Activated CD4-positive, alpha-beta T cell treated with anti-CD3 and anti-CD28 coated beads, Interleukin-10, Interleukin-2, amounts not matched to agents 100 ng/mL and 50 ng/mL, durations not matched to agents 16 hours and 8 hours (primary cell): ENCODE measurements around the gene MAPKAP1.

Source experiments
- DNase-seq: peaks from one replicate; pipeline ENCODE4 v3.0.0-alpha.2; 2020

The MAPKAP1 gene

DNA sequence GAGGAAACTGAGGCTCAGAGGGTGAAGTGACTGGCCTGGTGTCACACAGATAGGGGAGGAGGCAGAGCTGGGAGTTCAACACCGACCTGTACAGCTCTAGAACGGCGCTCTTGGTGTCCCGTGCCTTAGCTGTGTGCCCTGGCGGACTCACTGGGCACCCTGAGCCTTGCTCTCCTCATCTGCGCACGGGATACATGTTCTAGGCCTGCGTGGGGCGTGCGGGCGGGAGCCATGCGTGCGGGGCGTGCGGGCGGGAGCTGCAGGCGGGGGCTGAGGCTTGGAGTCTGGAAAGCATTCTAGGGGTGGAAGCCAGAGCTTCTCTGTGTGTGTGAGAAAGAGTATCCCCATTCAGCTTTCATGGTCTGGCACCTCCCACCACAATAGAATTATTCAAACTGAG lies 280.1 kb downstream of the MAPKAP1 start:
- no peak for DNase-seq

DNA sequence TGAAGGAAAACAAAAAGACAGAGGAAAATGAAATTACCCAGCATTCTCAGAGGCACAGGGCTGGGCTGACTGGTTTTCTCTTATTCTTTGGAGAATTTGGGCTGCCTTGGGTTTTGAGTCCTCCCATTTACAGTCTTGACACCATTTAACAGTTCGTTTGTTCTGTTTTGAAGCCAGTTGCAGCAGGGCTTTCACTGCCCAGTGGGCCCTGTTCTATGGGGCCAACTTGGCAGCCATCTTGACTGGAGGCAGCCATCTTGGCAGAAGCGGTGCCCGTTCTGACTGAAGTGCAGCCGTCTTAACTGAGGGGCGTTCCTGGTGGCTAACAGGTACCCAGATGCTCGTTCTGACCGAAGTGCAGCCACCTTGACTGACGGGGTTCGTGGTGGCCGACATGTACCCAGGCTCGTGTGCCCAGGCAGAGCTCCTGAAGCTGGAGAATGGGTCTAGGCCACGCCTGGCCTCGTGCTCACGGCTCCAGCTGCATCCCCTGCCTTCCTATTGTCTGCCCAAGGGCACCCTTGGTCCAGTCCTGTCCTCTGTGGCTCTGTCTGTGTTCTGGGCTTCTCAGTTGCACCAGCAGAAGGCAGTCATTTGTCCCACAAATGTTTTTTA lies 281.0 kb downstream of the MAPKAP1 start:
- no peak for DNase-seq

DNA sequence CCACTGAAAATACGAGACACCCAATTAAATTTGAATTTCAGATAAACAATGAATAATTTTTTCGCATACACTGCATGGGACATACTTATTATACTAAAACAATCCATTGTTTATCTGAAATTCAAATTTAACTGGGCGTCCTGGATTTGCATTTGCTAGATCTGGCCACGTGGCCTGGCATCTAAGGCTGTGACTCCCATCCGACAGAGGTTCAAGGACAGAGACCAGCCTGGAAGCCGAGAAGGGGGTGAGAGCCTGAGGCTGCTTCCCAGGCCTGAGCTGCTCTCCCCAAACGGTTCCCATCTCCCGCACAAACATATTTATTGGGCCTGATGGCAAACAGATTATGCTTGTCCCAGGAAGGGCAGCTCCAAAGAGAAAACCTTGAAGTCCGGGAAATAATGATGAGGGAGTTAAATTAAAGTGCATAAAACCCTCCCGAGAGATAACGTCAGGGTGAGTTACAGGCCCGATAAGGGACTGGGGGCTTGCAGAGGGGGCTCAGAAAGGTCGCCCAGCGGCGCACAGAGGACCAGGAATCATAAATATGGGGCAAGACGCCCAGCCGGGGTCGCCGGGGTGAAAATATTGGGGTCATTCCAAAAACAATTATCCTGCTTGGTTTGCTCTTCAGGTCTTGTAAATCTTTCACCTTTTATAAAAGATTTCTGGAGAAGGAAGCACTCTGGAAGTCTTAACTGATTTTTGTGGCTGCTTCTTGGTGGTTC lies 281.7 kb downstream of the MAPKAP1 start:
- no peak for DNase-seq

DNA sequence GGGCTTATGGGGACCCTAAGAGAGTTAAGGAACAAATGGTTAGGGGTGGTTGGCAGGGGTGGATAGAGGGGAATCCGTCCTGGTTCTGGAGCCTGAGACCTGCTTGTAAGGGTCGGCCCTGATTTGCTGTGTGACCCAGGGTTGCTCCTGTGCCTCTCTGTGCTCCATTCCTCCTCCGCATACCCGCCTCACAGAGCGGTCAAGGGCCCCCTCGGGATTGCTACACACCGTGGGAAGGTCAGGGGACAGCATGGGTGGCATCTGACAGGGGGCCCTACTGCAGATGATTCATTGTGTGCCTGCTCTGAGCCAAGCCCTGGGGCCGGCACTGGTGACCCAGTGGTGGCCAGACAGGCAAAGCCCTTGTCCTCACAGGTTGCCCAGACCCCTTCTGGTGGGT lies 283.0 kb downstream of the MAPKAP1 start:
- DNase-seq = no peak

DNA sequence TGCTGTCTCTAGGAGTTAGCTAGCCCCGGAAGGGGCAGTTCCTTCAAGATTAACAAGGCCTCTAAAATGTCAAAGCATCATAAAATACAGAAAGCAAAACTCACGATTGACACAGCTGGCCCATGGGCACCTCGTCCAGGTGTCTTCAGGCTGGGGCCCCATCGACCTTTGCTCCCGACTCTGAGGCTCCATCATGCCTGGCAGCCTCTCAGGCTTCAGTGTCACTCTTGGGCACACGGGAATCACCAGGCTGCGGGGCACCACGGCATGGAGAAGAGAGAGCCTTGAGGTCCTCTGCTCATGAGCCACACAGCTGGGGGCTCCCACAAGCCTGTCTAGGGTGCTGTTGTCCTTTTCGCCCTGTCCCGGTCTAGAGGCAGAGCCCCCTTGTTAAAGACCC lies 284.2 kb downstream of the MAPKAP1 start:
- DNase-seq = no peak

DNA sequence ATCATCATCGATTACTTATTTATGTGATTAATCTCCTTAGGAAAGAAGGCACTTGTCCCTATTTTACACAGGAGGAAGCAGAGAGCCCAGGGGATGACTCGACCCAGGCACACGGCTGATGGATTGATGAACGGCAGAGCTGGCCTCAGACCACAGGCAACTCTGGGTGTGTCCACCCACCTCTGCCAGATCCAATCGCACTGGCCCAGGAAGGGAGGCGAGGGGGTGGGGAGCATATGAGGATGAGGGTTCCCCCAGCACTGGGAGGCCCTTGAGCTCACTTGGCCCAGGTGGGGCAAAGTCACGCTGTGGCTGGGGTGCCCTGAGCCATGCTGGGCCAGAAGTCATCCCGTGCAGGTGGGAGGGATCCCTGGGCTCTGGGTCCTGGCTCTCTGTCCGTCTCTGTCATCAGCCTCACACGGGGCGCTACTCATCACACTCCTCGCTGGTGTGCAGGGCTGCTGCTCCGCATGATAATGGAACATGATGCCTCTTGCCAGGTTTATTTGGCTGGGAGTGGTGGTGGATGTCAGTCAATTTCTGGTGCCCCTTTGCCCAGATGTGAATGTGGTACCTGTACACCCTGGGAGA lies 285.3 kb downstream of the MAPKAP1 start:
- DNase-seq = no peak

DNA sequence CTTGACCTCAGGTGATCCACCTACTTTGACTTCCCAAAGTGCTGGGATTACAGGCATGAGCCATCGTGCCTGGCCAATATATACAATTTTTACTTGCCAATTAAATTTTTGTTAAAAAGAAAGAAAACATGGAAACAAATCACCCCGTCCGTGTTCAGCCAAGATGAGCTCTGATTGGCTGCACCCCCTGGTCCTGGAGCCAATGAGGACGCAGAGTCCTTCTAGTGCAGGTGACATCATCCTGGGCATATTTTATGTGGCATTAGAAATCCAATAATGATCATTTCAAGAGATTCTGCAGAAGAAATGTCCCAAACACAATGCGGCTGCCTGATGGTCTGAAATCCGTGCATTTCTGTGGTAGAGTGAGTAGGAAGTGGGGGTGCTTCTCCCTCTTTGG lies 285.8 kb downstream of the MAPKAP1 start:
- DNase-seq = no peak

DNA sequence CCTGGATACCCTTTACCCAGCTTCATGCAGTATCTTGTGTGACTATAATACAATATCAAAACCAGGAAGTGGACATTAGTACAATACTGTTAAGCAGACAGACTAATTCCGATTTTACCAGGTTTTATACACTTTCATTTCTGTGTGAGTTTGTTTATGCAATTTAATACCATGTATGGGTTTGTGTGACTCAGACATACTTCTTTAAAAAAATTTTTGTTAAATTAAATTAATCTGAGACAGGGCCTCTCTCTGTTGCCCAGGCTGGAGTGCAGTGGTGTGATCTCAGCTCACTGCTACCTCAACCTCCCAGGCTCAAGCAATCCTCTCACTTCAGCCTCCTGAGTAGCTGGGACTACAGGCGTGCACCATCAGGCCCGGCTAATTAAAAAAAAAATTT lies 288.6 kb downstream of the MAPKAP1 start:
- no peak for DNase-seq

DNA sequence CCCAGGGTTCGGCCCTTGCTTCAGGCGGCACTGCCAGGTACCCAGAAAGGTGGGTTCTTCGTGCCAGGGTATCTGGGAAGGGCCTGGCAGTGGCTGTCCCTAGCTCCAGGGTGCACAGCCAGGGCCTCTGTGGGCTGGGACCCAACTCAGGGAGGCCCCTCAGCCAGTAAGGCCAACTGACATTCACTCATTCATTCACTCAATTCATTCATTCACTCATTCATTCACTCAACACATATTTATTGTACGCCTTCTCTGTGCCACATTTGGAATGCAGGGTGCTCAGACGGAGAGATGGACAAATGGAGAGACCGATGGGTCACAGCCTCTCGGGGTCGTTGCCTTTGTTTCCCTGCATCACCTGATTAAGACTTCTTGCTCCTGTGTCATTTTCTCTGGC lies 290.5 kb downstream of the MAPKAP1 start:
- DNase-seq = no peak

DNA sequence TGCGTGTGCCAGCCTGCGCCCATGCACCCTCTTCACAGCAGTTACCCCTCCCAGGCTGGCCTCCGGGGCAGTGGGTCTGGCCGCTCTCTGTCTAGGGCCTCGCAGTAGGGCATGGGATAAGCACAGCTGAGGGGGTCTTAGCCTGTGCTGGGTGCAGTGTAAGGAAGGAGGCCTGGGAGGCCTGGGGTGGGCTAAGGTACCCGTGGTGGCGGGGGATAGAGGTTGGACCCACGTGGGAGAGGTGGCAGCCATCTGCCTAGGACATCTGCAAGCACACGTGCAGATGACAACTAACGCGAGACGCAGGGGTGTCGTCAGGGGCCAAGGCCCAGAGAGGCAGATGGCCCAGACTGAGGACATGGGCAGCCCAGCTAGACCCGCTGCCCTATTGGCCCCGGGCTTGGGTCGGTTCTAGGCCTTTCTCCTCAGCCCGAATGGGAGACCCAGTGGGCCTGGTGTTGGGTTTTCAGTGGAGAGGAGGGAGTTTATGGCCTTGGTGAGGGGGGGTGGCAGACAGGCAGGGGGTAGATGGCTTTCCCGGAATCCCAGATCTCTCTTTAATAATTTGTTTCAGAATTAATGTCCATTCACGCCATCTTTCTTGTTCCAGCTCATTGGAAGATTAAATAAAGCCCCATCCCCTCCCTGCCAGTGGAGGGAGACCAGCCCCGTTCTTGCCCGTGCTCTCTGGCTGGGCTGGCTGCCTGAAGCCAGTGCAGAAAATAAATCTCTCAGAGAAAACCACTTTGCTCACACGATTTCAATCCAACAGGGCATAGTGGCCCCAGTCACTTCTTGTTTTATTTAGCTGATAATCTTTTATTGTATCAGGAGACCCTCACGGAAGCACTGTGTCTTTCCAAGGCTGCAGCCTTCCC lies 291.2 kb downstream of the MAPKAP1 start:
- DNase-seq = no peak

DNA sequence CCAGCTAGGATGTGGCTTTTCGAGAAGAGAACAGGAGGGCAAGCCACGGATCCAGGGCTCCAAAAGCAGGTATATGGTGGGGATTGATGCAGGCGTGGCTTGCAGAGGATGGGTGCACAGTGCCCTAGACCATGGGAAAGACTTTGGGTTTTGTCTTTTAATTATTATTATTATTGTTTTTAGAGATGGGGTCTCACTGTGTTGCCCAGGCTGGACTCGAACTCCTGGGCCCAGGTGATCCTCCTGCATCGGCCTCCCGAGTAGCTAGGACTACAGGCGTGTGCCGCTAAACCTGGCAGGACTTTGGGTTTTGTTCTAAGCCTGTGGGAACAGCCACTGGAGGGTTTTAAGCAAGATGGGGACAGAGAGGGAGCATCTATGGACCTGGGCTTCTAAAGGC lies 293.4 kb downstream of the MAPKAP1 start:
- DNase-seq = no peak

DNA sequence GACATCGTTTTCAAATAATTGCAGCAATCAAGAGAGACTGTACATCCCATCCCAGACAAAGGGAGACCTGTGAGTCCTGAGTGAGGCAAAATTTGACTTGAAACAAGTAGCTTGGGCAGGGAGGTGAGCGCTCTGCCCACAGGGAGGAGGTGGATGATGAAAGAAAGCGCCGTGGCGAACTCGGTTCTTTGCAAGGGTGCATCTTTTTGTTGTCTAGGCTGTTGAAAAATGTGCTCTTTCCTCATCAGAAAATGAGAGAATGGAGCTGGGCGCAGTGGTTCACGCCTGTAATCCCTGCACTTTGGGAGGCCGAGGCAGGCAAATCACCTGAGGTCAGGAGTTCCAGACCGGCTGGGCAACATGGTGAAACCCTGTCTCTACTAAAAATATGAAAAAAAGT lies 294.8 kb downstream of the MAPKAP1 start:
- no peak for DNase-seq

DNA sequence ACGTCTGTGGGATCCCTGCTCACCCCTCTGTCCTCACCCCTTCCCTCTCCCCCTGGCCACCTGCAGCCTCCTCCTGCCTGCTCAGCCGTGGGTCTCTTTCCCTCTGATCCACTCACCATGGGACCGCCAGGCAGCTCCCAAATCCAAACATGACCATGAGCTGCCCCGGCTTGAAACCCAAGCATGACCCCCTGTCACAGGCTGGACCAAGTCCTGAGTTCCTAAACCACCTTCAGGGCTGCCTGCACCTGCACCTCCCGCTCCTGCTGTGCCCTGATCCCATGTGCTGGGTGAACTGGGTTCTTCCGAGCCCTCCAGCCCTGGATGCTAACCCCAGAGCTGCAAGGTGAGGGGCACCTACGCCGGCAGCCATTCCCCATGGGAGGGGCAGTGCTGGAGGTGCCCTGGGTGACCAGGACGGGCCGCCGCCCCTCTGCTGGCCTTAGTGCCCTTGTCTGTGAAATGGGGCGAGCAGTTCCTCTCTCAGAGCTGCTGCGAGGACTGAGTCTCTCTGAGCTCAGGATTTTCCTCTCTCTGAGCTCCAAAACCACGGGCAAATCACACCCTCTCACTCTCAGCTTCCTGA lies 295.7 kb downstream of the MAPKAP1 start:
- DNase-seq = no peak

DNA sequence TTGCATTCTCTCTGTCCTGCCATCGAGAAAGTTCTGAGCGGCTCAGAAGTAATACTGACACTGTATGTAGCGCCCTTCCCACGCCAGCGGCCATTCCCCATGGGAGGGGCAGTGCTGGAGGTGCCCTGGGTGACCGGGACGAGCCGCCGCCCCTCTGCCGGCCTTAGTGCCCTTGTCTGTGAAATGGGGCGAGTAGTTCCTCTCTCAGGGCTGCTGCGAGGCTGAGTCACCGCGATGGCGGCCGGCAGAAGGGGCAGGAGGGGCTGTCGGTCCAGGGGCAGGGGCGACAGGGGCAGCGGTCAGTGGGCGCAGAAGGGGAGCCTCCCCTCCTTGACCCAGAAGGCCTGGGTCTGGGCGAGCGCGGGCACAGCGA lies 296.5 kb downstream of the MAPKAP1 start:
- no peak for DNase-seq

DNA sequence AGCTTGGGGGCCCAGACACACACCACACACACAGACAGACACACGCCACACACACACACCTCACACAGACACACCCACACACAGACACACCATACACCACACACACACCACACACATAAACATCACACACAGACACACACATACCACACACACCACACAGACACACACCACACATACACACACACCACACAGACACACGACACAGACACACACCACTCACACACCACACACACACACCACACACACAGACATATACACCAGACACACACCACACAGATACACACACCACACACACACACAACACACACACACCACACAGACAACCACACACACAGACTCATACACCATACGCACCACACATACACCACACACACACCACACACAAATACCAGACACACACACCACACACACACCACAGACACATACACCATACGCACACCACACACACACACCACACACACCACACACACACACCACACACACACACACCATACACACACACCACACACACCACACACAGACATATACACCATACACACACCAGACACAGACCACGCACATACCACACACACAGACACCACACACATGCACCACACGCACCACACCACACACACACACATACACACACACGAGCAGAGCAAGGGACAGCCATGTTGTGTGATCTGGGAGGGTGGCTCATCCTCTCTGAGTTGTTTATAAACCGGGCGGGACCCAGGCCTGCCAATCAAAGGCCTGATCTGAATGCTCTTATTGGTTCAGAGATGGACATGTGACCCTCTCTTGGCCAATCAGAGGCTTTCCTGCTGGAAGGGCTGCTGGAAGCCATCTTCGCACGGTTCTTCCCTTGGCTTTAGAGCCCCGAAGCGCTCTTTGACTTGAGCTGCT lies 297.1 kb downstream of the MAPKAP1 start:
- DNase-seq = peak; percentile 67

DNA sequence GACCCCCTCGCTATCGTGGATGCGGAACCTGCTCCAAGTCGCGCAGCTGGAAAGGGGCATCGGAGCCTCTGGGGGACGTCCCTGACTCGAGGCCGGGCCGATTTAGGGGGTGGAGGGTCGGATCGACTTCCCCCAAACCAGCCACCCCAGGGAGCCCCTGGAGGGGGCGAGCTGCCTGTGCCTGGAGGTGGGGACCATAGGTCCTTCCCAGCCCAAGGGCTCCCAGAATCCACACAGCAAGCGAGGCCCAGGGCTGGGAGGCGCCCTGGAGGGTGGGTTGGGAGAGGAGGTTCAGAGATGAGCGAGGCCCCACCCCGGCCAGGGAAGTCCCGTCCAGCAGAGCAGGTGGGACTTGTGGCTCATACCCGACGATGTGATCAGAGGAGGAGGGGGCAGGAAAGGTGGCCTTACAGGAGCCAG lies 297.8 kb downstream of the MAPKAP1 start:
- no peak for DNase-seq

DNA sequence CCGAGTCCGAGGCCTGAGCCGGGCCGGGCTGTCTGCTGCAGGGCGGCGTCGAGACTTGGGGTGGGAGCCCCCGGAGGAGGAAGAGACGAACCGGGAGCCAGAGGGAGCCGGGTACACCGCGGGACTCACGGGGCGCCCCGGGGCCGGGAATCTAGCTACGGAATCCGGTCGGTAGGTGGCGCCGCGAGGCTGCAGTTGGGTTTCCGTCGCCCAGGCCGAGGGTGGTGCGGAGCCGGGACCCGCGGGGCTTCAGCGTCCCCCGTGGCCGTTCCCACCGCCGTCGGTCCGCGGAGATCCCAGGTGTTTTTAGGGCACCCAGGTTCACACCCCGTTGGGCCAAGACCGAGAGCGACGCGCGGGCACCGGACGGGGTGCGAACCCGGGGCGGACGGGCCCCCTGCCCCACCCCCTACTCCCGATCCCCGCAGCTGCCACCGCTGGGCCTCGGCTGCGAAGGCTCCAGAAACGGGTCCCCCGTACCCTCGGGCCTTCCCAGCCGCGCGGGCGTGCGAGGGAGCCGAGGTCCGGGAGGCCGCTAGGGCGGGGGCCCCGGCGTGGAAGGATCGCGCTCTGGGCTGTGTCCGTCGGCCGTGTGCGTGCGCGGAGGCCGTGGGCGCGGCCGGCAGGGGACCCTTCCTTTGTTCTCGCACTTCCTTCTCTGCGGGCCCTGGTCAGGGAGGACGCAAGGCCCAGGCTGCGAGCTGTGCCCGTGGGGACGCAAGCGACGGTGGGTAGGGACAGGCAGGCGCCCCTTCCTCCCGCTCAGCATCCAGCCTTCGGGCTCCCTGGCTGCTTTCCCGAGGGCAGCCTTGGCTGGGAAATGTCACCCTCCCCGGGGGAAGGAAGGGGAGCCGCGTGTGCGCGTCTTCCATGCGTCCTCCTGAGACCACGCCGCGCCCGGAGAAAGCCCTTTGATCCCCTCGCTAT lies 298.8 kb downstream of the MAPKAP1 start:
- peak; percentile 77 for DNase-seq

DNA sequence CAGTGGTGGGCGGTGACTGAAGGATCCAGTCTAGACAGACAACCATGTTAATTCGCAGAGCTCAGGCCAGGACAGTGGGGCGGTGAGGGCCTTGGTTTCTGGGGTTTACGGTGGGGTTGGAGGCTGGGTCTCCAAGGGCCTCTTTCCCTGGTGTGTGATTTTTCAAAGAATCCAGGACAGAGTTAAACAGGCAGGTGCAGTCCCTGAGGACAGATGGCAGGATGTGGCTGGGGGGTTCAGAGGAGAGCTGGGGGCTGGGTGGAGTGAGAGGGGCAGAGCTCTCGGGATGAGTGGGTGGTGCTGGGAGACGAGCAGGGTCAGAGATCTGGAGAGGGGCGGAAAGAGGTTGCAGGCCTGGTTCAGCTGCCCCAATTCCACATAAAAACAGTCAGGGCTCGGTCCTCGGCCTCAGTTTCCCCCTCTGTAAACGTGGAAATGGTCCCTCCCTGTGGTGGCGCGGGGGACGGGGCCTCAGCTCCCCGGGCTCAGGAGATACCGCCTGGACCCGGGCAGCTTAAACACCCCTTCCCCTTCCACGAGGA lies 299.5 kb downstream of the MAPKAP1 start:
- DNase-seq = no peak

DNA sequence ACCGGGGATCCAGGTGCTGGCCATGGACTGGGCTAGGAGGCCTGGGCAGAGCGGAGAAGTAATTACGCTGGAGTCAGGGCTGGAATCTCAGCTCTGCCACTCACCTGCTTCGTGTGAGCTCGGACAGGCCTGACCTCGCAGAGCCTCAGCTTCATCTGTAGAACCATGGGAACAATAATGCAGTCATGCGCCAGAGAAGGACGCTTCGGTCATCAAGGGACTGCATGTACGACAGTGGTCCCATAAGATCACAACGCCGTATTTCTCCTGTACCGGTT lies 300.3 kb downstream of the MAPKAP1 start:
- no peak for DNase-seq

DNA sequence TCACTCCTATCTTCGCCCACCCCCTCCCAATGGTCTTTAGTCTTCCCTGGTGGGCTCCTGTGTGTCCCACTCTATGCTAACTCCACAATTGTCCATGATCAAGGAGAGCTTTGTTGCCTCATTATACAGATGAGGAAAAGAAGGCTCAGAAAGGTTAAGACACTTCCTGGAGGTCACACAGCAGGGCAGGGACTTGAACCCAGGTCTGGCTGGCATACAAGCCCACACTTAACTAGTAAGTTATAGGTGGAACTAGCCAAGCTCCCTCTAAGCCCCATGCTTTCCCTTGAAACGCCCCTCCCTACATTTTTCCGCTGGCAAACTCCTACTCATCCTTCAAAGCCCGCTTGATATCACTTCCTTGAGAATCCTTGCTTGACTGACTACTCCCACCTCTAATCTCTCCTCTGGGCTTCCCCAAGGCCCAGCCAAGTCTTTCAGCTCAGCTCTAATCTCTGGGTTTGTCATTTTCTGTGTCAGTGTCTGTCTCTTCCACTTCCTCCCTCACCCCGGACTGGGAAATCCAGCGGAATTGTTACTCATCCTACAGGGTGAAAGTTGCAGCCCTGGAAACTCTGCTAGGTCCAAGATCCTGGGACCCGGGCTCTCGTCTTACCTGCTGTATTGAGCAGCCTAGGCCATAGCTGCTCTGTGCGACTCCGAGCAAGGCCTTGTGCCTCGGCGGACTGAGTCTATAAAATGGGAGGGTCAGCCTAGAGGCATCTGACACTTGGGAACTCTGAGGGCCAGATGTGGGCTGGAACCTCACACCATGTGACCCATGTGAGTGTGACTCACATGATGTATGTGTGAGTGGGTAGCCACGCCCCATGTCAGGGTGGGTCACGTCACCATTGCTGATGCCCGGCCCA lies 300.8 kb downstream of the MAPKAP1 start:
- no peak for DNase-seq
